A673 (cell line): ENCODE results near the gene SAMD3. TPM values are rescaled to one million over a fixed set of nuclear protein-coding genes. Genes with fewer than 3 reads are reported as not detected.

Experiments
- BruUV-seq: library from RNA; stranded (reverse); fragments of 400-500 nt; replicated peaks from 2 replicates; lab custom pipeline; 2021; lab: Mats Ljungman, UMichigan
- CTCF ChIA-PET: fragments of 300-600 bp; sonication (Branson Sonifier 250); formaldehyde crosslinking; loops from one replicate; lab custom pipeline; 2022; ENCODE audit warnings: antibody characterized with exemption; lab: Charles Lee
- POLR2A ChIA-PET: fragments of 300-600 bp; sonication (Branson Sonifier 250); formaldehyde crosslinking; loops from one replicate; lab custom pipeline; 2022; ENCODE audit warnings: antibody characterized with exemption; ENCODE audit not compliant: low non-redundant PET; lab: Charles Lee
- DNase-seq: peaks from one replicate; pipeline ENCODE4 v3.0.0-alpha.2; 2015; ENCODE audit warnings: low spot score
- H3K27ac ChIP-seq: fragments of 200-600 bp; sonication (generic); 2 replicates; pipeline ENCODE4 v1.5.1; 2016; ENCODE audit warnings: mixed run types, low read depth, mild to moderate bottlenecking, mixed read lengths, antibody characterized with exemption, low read length; ENCODE audit not compliant: poor library complexity, severe bottlenecking
- H3K27me3 ChIP-seq: fragments of 200-600 bp; sonication (generic); replicated peaks from 2 replicates; pipeline ENCODE4 v1.6.1; 2017; ENCODE audit warnings: mixed run types, low read depth, mild to moderate bottlenecking, mixed read lengths, antibody characterized with exemption, low read length; ENCODE audit not compliant: insufficient read depth, poor library complexity
- H3K36me3 ChIP-seq: fragments of 200-600 bp; sonication (generic); 2 replicates; pipeline ENCODE4 v1.6.1; 2016; ENCODE audit warnings: mixed run types, mild to moderate bottlenecking, mixed read lengths, antibody characterized with exemption, low read length; ENCODE audit not compliant: insufficient read depth, poor library complexity, severe bottlenecking
- H3K4me1 ChIP-seq: fragments of 200-600 bp; sonication (generic); 2 replicates; pipeline ENCODE4 v1.6.1; 2017; ENCODE audit warnings: mixed run types, mild to moderate bottlenecking, mixed read lengths, antibody characterized with exemption, low read length; ENCODE audit not compliant: insufficient read depth, poor library complexity, severe bottlenecking
- H3K4me3 ChIP-seq: fragments of 200-600 bp; sonication (generic); 2 replicates; pipeline ENCODE4 v1.5.1; 2016; ENCODE audit warnings: low read depth, mixed run types, mild to moderate bottlenecking, mixed read lengths, low read length; ENCODE audit not compliant: poor library complexity, severe bottlenecking
- H3K9me3 ChIP-seq: fragments of 200-600 bp; sonication (generic); 2 replicates; pipeline ENCODE4 v1.6.1; 2016; ENCODE audit warnings: mixed run types, low read depth, mild to moderate bottlenecking, mixed read lengths, antibody characterized with exemption, low read length; ENCODE audit not compliant: poor library complexity, severe bottlenecking
- CTCF ChIP-seq: fragments of 300-800, 200-600 bp; sonication (generic); conservative IDR thresholded peaks from 2 replicates; pipeline ENCODE4 v1.5.1; 2017; ENCODE audit warnings: low read depth, mild to moderate bottlenecking, antibody characterized with exemption, low read length, moderate library complexity, mixed read lengths
- EZH2 ChIP-seq: fragments of 200-600 bp; sonication (generic); IDR thresholded peaks from 2 replicates; pipeline ENCODE4 v1.6.1; 2017; ENCODE audit warnings: borderline replicate concordance, low read depth, mild to moderate bottlenecking, mixed read lengths, antibody characterized with exemption, low read length; ENCODE audit not compliant: poor library complexity, severe bottlenecking
- intact Hi-C: fragments of 100-400 bp; cut with micrococcal nuclease; formaldehyde crosslinking; loops from one replicate; pipeline ENCODE4 v1.10.0; 2022; ENCODE audit not compliant: unreplicated experiment
- total RNA-seq: library from RNA; stranded (reverse); gene quantifications from 2 replicates; pipeline ENCODE4 v1.2.3, GENCODE V29; 2021

The SAMD3 gene
- total RNA-seq, 1 experiment from 2014 or later: not detected

- H3K27ac ChIP-seq: no peak overlapping the region
- H3K36me3 ChIP-seq: no peaks in the 10 kb centered on the region
- ChIA-PET CTCF (no interaction called here), POLR2A (no interaction called here)
- no peaks in the 10 kb centered on the region for H3K9me3 ChIP-seq
- intact Hi-C loops: no loop called here
- no TSS peak for BruUV-seq
- H3K4me3 ChIP-seq: no peak overlapping the region
- no peaks in the 10 kb centered on the region for H3K27me3 ChIP-seq
- DNase-seq: no peak
- no peak for TF ChIP-seq CTCF
- no peak for TF ChIP-seq EZH2
- H3K4me1 ChIP-seq: no peaks in the 10 kb centered on the region
Measured at GRCh38 chr6:130244728-130245127, 22.0 kb upstream of the SAMD3 start.

- intact Hi-C loops: no loop called here
Measured at GRCh38 chr6:130240232-130240631, 17.5 kb upstream of the SAMD3 start.

GRCh38 chr6:130239755-130240154 lies 17.0 kb upstream of the SAMD3 start:
- intact Hi-C loops: no loop called here
- CTCF ChIA-PET: no interaction called here
- POLR2A ChIA-PET: no interaction called here

More at GRCh38 chr6:130240232-130240631, 17.5 kb upstream of the SAMD3 start:
- no peak for DNase-seq
- Histone ChIP-seq H3K4me3 (no peak overlapping the region), H3K4me1 (no peaks in the 10 kb centered on the region), H3K9me3 (no peaks in the 10 kb centered on the region), H3K36me3 (no peaks in the 10 kb centered on the region), H3K27me3 (no peaks in the 10 kb centered on the region), H3K27ac (no peak overlapping the region)
- POLR2A ChIA-PET: no interaction called here
- no TSS peak for BruUV-seq
- CTCF ChIA-PET: no interaction called here
- TF ChIP-seq EZH2 (no peak), CTCF (no peak)

More at GRCh38 chr6:130239755-130240154, 17.0 kb upstream of the SAMD3 start:
- no peak overlapping the region for H3K27ac ChIP-seq
- H3K36me3 ChIP-seq: no peaks in the 10 kb centered on the region
- no TSS peak for BruUV-seq
- H3K4me1 ChIP-seq: no peaks in the 10 kb centered on the region
- TF ChIP-seq EZH2: no peak
- TF ChIP-seq CTCF: no peak
- no peak for DNase-seq
- H3K4me3 ChIP-seq: no peak overlapping the region
- H3K27me3 ChIP-seq: no peaks in the 10 kb centered on the region
- H3K9me3 ChIP-seq: no peaks in the 10 kb centered on the region
